Measurements from ENCODE around the gene ZEB1. TPM values are rescaled to one million over a fixed set of nuclear protein-coding genes. Genes with fewer than 3 reads are reported as not detected.

Gene ZEB1
- total and polyA plus RNA-seq, 2 of the 8 experiments (the other 6 are each of a cell fraction or from before 2014, with no cell fraction given), result 0.08 to 0.15 TPM

GRCh38 chr10:31508882-31509281 lies 189.9 kb downstream of the ZEB1 start:
- H2BK12ac ChIP-seq (ENCODE audit: low read depth, low read length), result no peak overlapping the region
- 0 out of 2 replicates have a peak overlapping the region, but pooled peaks have one; percentile 68 for H2AFZ ChIP-seq (ENCODE audit: low read length)
- H3K56ac ChIP-seq (replicated peaks; ENCODE audit: insufficient read length, low read depth, low read length), result no peak overlapping the region
- H3K23me2 ChIP-seq (ENCODE audit: low read depth, low read length), result no peaks in the 10 kb centered on the region
- no peaks in the 10 kb centered on the region for H4K20me1 ChIP-seq (replicated peaks in 1 of 2; ENCODE audit: control insufficient read depth in 1 of 2, insufficient read depth in 2 of 2, low read length in 2 of 2)
- H2BK15ac ChIP-seq (ENCODE audit: low read length), result no peak overlapping the region
- no peak overlapping the region for H2BK20ac ChIP-seq (ENCODE audit: low read length)
- 93% methylated on average over 5 of the region's 5 CpGs; no CpG with 5 or more reads in 1 of the 2 experiments for WGBS, 2 experiments (ENCODE audit: extremely low coverage in 1 of 2, insufficient coverage in 1 of 2, insufficient read length in 1 of 2, insufficient replicate concordance in 2 of 2, low coverage in 1 of 2, low lambda C conversion rate in 2 of 2, missing lambda C conversion rate in 1 of 2)
- H2BK5ac ChIP-seq (ENCODE audit: low read depth, low read length), result no peak overlapping the region
- FAIRE-seq, result no peak
- H3K27me3 ChIP-seq (replicated peaks in 1 of 4; ENCODE audit: control insufficient read depth in 3 of 4, extremely low read depth in 1 of 4, insufficient read depth in 3 of 4, low read length in 3 of 4), result no peaks in the 10 kb centered on the region
- H3K4me3 ChIP-seq (ENCODE audit: extremely low read depth in 1 of 4, insufficient read depth in 2 of 4, low read depth in 3 of 4, low read length in 4 of 4), result no peak overlapping the region
- no peak overlapping the region for H3K27ac ChIP-seq (ENCODE audit: low read depth, low read length)
- H2BK120ac ChIP-seq (replicated peaks; ENCODE audit: low read depth, low read length), result no peak overlapping the region
- ChIA-PET CTCF (ENCODE audit: partially characterized antibody) (interaction anchor here (1.0 to 1.5 kb wide), 2 partner anchors 10 to 171 kb away, joined by 3 to 5 read pairs; no protein-coding TSS in a partner anchor), POLR2A (ENCODE audit: partially characterized antibody) (no interaction called here)
- no peak overlapping the region for H3K23ac ChIP-seq (ENCODE audit: insufficient read length)
- H3K36me3 ChIP-seq (ENCODE audit: control insufficient read depth in 2 of 4, insufficient read depth in 4 of 4, low read length in 3 of 4), result no peaks in the 10 kb centered on the region
- H4K91ac ChIP-seq (replicated peaks; ENCODE audit: insufficient read length, low read length), result no peak overlapping the region
- H3K4me1 ChIP-seq (replicated peaks in 1 of 4; ENCODE audit: control insufficient read depth in 3 of 4, insufficient read depth in 4 of 4, low read length in 3 of 4), result no peaks in the 10 kb centered on the region; a peak in 1 of 7 replicates
- H3K4ac ChIP-seq (replicated peaks; ENCODE audit: insufficient read length, low read depth, low read length), result no peak overlapping the region
- no peak overlapping the region for H3K18ac ChIP-seq (ENCODE audit: extremely low read depth, low read length)
- H3K79me1 ChIP-seq (ENCODE audit: low read depth, low read length), result no peaks in the 10 kb centered on the region
- no peaks in the 10 kb centered on the region for H3K79me2 ChIP-seq (ENCODE audit: control insufficient read depth in 1 of 2, insufficient read depth in 2 of 2, low read length in 2 of 2)
- H2AK5ac ChIP-seq (ENCODE audit: low read depth, low read length), result no peak overlapping the region
- H3K9me3 ChIP-seq (ENCODE audit: insufficient read depth in 2 of 2, low read depth in 1 of 2, low read length in 1 of 2), result peaks cover 7 to 10% of the 10 kb centered on the region in 2 experiments; a peak in 2 of 4 replicates
- no peak overlapping the region for H3K9ac ChIP-seq (replicated peaks in 1 of 4; ENCODE audit: extremely low read depth in 1 of 4, low read depth in 3 of 4, low read length in 3 of 4)
- no peak overlapping the region for H4K5ac ChIP-seq (ENCODE audit: insufficient read length, low read depth, low read length)
- H3K14ac ChIP-seq (ENCODE audit: insufficient read length), result no peak overlapping the region
- no peak for DNase-seq (ENCODE audit: low read depth in 1 of 2, low spot score in 2 of 2)
- H3K4me2 ChIP-seq (ENCODE audit: insufficient read depth in 1 of 2, low read depth in 2 of 2, low read length in 2 of 2), result no peak overlapping the region
- H4K8ac ChIP-seq (ENCODE audit: extremely low read depth, insufficient read depth, low read length), result no peak overlapping the region
- TF ChIP-seq CBX8 (IDR thresholded peaks at IDR 0.05; ENCODE audit: borderline replicate concordance, low read depth, low read length) (no peak), GTF2F1 (IDR thresholded peaks at IDR 0.05; ENCODE audit: borderline replicate concordance, low read depth, low read length) (no peak), TAF7 (optimal IDR thresholded peaks at IDR 0.05; ENCODE audit: borderline replicate concordance, low read depth, low read length) (no peak), ZNF274 (IDR thresholded peaks at IDR 0.05; ENCODE audit: borderline replicate concordance, extremely low read depth, low read length) (no peak), HDAC6 (IDR thresholded peaks at IDR 0.05; ENCODE audit: low read depth, low read length) (no peak)
